Stimulated activated CD8-positive, alpha-beta memory T cell treated with anti-CD3 and anti-CD28 coated beads, Interleukin-15, amount 100 ng/mL, for 48 hours (primary cell): ENCODE data around the gene PHACTR3.

Experiments
- DNase-seq, 2 donors: peaks; one replicate each; pipeline ENCODE4 v3.0.0-alpha.2; 2020; ENCODE audit warnings: low read depth in 2 of 2

PHACTR3 gene

DNA sequence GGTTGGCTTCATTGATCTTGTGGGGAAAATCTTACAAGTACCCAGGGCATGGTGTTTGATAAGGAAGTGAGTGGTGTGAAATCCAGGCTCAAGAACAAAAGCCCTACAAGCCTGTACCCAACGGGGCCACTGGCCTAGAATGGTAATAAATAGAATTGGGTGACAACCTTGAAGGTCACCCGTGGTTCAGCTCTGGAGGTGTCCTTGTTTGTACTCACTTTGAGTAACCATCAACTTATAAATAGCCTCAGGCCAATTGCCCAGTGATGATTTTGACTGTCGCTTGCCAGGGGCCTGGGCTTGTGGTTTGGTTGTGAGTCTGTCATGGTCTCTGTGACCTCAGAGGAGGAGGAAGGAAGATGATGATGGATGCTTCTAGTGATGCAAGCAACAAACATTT, 87.8 kb downstream of the PHACTR3 start:
- no peak for DNase-seq

GRCh38 chr20:59693587-59693986, 89.2 kb downstream of the PHACTR3 start:
- no peak for DNase-seq

DNA sequence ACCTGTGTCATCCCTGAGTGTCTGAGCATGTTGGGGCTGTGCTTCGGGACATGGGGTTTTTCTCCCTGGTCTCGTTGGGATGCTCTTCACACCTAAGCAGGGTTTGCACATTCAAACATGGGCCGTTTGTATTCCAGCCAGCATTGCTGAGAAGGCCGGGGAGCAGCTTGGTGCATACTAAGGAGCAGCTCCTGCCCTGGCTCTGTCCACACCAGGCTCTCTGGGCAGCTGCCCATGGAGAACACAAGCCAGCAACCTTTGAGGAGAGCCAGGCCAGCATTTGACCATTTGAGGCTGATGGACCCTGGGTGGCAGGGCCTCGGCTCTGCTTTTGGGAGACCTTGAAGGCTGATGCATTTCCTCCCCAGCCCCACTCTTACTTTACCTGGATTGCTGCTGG, 92.1 kb downstream of the PHACTR3 start:
- no peak for DNase-seq

DNA sequence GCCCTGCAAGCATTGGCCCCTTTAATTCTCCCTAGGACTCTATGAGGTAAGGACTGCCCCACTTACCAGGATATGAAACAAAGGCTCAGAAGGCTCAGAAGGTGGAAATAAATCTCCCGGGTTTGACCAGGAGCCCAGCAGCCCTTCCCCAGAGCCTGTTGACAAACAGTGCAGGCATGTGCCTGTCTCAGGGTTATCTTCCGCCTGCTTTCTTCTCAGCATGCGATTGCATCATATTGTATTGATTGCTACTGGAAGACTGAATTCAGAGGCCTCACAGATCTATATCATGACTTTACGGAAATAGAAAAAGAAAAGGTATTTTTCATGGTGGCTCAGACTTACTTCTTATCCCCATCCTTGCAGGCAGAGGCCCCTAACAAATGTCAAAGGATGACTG, 92.7 kb downstream of the PHACTR3 start:
- no peak for DNase-seq

GRCh38 chr20:59698598-59698997, 94.3 kb downstream of the PHACTR3 start:
- no peak for DNase-seq

DNA sequence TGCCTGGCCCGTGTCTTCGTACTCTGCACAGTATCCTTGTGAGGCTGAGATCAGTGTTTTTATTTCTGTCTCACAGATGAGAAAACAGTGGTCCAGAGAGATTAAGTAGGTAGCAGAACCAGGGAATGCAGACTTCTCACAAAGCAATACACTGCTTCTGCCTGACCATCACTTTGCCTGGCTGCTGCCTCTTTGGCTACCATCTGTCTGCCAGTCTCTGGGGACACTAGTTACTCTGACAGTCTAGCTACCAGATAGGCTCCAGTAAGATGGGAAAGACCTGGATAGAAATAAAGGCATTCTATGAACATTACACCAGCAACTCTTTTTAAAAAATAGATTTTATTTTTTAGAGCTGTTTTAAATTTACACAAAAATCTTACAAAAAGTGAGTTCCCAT, 96.9 kb downstream of the PHACTR3 start:
- no peak for DNase-seq

- no peak for DNase-seq
Measured at GRCh38 chr20:59703046-59703445, 98.7 kb downstream of the PHACTR3 start.

GRCh38 chr20:59705651-59706399, 101.5 kb downstream of the PHACTR3 start:
- DNase-seq, result no peak

GRCh38 chr20:59706400-59706693, 102.0 kb downstream of the PHACTR3 start:
- no peak for DNase-seq

- no peak for DNase-seq
Measured at GRCh38 chr20:59708326-59708725, 104.0 kb downstream of the PHACTR3 start.

- DNase-seq, result no peak
Measured at GRCh38 chr20:59709636-59710035, 105.3 kb downstream of the PHACTR3 start.

DNA sequence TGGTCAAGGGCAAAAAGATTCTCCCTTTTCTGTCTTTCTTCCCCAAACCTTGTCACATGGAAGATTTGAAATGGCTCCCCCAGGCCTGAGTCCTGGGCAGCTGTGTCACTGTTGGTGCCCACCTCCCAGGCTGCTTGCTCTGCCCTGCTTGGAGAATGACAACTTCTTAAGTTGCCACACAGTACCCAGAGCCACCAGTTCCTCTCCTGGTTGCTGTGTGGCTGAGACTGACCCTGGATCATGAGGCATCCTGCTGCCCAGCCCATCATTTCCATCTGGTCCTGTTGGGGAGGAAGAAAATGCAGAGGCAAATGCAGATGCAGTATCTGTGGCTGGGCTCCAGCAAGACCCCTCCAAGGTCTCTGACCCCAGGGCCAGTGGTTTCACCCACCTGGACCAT, 113.7 kb downstream of the PHACTR3 start:
- no peak for DNase-seq

DNA sequence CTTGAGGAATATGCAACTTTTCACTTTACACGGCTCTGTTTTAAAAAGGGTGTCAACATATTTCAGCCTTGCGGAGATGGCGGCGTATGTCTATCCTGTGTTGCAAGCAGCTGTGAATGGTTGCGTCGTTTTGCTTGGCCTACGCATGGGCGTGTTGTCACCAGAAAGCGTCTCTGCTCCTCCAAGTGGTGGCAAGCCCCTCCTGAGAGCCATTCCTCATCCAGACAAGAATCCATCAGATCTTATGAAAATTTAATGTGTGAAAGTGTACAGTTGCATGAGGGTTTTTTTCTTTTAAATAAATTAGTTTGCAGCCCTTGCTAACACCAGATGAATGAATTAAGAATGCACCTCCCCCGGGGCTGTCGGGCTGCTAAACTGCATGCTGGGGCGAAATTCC, 114.4 kb downstream of the PHACTR3 start:
- no peak for DNase-seq

DNA sequence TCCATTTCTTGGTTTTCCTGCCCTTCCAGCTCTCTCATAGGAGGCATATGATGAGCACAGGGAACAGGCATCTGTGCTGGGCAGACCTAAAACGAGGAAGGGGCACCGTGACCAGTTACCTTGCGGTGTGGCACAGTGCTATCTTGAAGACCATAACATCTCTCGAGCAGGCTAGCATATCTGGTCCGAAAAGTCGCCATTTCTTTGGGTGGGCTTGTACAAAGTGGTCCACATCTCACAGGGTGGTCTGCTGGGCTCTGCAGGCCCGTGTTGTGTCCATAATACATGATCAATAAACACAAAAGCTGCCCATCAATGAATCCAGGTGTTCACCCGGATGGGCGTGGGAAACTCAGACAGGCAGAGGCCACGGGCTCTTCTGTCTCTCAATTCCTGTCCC, 115.7 kb downstream of the PHACTR3 start:
- no peak for DNase-seq

GRCh38 chr20:59721386-59721785, 117.0 kb downstream of the PHACTR3 start:
- no peak for DNase-seq

- DNase-seq, result no peak
Measured at GRCh38 chr20:59723108-59723500, 118.8 kb downstream of the PHACTR3 start.

DNA sequence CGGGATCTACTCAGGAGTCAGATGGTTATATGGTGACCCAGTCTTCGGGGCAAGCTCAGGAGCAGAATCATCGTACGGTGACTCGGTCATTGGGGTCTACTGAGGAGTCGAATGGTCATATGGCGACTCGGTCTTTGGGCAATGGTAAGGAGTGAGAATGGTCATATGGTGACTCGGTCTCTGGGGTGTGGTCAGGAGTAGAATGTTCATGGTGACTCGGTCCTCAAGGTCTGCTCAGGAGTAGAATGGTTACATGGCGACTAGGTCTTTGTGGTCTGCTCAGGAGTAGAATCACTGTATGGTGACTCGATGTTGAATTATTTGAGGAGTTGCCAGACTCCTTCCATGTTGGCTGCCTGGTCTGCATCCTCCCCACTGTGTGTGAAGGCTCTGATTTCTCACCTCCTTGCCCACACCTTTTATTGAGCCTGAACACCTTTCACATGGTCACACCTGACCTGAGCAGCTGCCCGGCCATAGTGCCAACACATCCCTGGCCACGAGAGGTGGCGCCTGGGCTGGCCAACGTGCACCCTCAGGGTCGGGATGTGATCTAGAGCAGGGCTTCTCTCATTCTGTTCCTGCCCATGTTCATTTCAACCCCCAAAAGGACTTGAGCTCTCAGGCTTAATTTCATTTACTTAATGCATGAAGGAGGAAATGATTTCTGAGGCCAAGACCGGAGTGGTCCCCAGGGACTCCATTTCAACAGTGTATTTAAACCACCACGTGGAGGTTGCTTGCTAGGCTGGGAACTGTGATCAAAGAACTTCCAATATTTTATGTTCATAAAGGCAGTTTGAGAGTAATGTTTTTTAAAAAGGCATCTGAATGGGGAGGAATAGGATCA, 119.5 kb downstream of the PHACTR3 start:
- DNase-seq, result no peak

DNA sequence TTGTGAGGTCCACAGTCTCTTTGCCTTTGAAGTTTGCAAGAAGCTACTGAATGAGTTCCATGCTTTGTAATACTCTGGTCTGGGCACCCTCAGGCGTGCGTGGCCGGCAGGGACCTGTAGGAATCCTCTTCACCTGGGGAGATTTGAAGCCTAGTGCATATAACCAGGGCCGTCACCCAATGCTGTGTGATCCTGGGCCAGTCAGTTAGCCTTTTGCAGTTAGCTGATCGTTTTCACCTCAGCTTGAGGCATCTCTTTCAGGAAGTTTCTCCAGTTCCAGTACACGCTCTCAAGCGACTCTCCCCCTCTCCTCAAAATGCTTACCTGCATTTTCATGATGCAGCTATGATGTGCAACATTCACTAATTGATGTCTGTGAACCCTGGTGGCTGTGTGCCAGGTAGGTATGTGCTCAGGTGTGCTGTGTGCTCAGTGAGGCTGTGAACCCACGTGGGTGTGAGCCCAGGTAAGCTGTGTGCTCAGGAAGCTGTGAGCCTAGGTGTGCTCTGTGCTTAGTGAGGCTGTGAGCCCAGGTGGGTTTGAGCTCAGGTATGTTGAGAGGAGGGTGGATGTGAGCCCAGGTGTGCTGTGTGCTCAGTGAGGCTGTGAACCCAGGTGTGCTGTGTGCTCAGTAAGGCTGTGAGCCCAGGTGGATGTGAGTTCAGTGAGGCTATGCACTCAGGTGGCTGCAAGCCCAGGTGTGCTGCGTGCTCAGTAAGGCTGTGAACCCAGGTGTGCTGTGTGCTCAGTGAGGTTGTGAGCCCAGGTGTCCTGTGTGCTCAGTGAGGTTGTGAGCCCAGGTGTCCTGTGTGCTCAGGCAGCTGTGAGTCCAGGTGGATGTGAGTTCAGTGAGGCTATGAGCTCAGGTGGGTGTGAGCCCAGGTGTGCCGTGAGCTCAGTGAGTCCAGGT, 120.4 kb downstream of the PHACTR3 start:
- DNase-seq, result no peak

DNA sequence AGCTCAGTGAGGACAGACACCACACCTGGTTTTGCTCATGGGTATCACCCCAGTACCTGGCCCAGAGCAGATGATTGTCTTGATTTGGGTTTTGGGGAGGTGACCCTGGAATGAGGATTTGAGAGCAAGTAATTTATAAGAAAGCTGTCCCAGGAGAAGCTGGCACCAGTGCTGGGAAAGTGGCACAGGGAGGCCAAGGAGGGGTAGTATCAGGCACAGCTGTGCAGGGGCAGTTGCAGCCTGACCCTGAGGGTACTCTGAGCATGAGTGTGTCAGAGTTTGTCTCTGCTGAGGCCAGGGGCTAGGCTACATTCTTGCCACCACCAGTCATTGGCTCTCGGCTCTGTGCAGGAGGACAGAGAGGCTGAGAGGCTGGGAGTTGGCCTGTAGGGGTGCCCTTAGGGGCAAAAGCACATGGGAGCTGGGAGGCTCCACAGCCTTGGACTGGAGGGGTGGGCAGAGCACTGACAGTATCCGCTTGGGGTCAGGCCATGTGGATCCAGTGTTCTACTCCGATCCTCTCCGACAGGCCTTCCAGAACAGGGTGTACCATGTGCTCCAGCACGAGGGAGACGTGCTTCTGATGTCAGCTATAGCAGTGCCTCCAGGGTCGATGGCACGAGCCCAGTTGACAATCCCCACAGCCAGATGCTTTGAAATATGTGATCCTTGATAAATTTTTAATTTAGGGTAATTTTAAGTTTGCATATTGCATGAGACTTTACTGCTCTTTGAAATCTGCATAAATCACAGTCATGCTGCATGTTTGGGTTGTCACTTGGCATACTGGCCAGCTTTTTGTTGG, 121.3 kb downstream of the PHACTR3 start:
- no peak for DNase-seq

DNA sequence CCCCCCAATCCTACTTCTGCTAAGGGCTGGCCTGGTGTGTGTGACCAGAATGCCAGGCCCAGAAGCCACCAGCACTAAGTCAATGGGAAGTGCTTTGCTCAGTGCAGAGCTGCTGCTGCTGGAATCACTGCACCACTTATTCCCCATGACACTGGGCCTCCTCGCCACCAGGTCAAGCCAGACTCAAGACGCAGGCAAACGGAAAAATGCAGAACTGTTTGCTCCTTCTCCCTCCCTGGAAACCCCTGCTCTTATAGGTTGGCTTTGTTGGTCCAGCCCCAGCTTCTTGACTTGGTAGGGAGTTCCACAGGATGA, 121.9 kb downstream of the PHACTR3 start:
- DNase-seq, result no peak

GRCh38 chr20:59728722-59729430, 124.5 kb downstream of the PHACTR3 start:
- DNase-seq, result no peak
